ENCODE measurements around the gene SKIC8.

Gene SKIC8

GRCh38 chr15:78341057-78341987 is 41.9 kb upstream of the SKIC8 start:
- in situ Hi-C loops (cut with HindIII; ENCODE audit: low sequenced_read_pairs): no loop called here
- no peak overlapping the region for H3K4me3 ChIP-seq (ENCODE audit: low read depth, low read length)
- DNase-seq (ENCODE audit: low read depth, low spot score): no peak
- no peak for TF ChIP-seq CTCF (IDR thresholded peaks at IDR 0.05; ENCODE audit: low read depth, low read length)

- no peak within 1 kb of the TSS for H3K4me3 ChIP-seq (ENCODE audit: low read depth, low read length)
- no peak for TF ChIP-seq CTCF (IDR thresholded peaks at IDR 0.05; ENCODE audit: low read depth, low read length)
- in situ Hi-C loops (cut with HindIII; ENCODE audit: low sequenced_read_pairs): no loop called here
- no peak for DNase-seq (ENCODE audit: low read depth, low spot score)
Measured at GRCh38 chr15:78340231-78341056, 41.0 kb upstream of the SKIC8 start, which contains the start of gene CRABP1. Gene CRABP1, plus strand, starts transcription at chr15:78340353. Its CDS starts 76 bp downstream, at chr15:78340429.

- H3K4me3 ChIP-seq (ENCODE audit: low read depth, low read length): no peak overlapping the region
- no peak for TF ChIP-seq CTCF (IDR thresholded peaks at IDR 0.05; ENCODE audit: low read depth, low read length)
Measured at GRCh38 chr15:78339559-78339958, 40.1 kb upstream of the SKIC8 start.

GRCh38 chr15:78338781-78339180 is 39.4 kb upstream of the SKIC8 start:
- TF ChIP-seq CTCF (IDR thresholded peaks at IDR 0.05; ENCODE audit: low read depth, low read length): no peak
- in situ Hi-C loops (cut with HindIII; ENCODE audit: low sequenced_read_pairs): no loop called here

More at GRCh38 chr15:78339559-78339958, 40.1 kb upstream of the SKIC8 start:
- in situ Hi-C loops (cut with HindIII; ENCODE audit: low sequenced_read_pairs): no loop called here
- no peak for DNase-seq (ENCODE audit: low read depth, low spot score)

GRCh38 chr15:78335985-78336384 is 36.6 kb upstream of the SKIC8 start:
- TF ChIP-seq CTCF (IDR thresholded peaks at IDR 0.05; ENCODE audit: low read depth, low read length): no peak
- H3K4me3 ChIP-seq (ENCODE audit: low read depth, low read length): no peak overlapping the region
- in situ Hi-C loops (cut with HindIII; ENCODE audit: low sequenced_read_pairs): no loop called here
- DNase-seq (ENCODE audit: low read depth, low spot score): no peak

More at GRCh38 chr15:78338781-78339180, 39.4 kb upstream of the SKIC8 start:
- no peak overlapping the region for H3K4me3 ChIP-seq (ENCODE audit: low read depth, low read length)
- DNase-seq (ENCODE audit: low read depth, low spot score): no peak

- H3K4me3 ChIP-seq (ENCODE audit: low read depth, low read length): no peak overlapping the region
- no peak for TF ChIP-seq CTCF (IDR thresholded peaks at IDR 0.05; ENCODE audit: low read depth, low read length)
- DNase-seq (ENCODE audit: low read depth, low spot score): no peak
- in situ Hi-C loops (cut with HindIII; ENCODE audit: low sequenced_read_pairs): no loop called here
Measured at GRCh38 chr15:78334845-78335244, 35.4 kb upstream of the SKIC8 start.
